MM.1S (cell line): Measurements from ENCODE around the gene SRD5A3.
"Not testable (repeated sequence)": the region's sequence is repeated elsewhere in the genome, so short reads cannot be mapped to it uniquely, and the experiment has no call there.

Experiments
- DNase-seq: peaks from one replicate; pipeline ENCODE4 v3.0.0-alpha.2; 2015
- H2AFZ ChIP-seq: fragments of 300-600 bp; sonication (generic); 2 replicates; pipeline ENCODE4 v1.6.0; 2016; ENCODE audit warnings: antibody characterized with exemption, low read length
- H3F3A ChIP-seq: fragments of 300-600 bp; sonication (generic); 2 replicates; pipeline ENCODE4 v1.6.1; 2016; ENCODE audit warnings: mild to moderate bottlenecking, antibody characterized with exemption, low read length, moderate library complexity, mixed read lengths; ENCODE audit not compliant: insufficient read depth
- H3K27ac ChIP-seq: fragments of 300-600 bp; sonication (generic); 2 replicates; pipeline ENCODE4 v1.5.1; 2016; ENCODE audit warnings: mild to moderate bottlenecking, low read length
- H3K27me3 ChIP-seq: fragments of 300-600 bp; sonication (generic); replicated peaks from 2 replicates; pipeline ENCODE4 v1.6.0; 2016; ENCODE audit warnings: low read length; ENCODE audit not compliant: insufficient read depth
- H3K36me3 ChIP-seq: fragments of 300-600 bp; sonication (generic); replicated peaks from 2 replicates; pipeline ENCODE4 v1.6.1; 2016; ENCODE audit warnings: mild to moderate bottlenecking, low read length, mixed read lengths; ENCODE audit not compliant: insufficient read depth
- H3K4me1 ChIP-seq: fragments of 300-600 bp; sonication (generic); 2 replicates; pipeline ENCODE4 v1.6.1; 2016; ENCODE audit warnings: low read length, mixed read lengths
- H3K4me2 ChIP-seq: fragments of 300-600 bp; sonication (generic); 2 replicates; pipeline ENCODE4 v1.6.0; 2016; ENCODE audit warnings: low read depth, low read length
- H3K4me3 ChIP-seq: fragments of 300-600 bp; sonication (generic); 2 replicates; pipeline ENCODE4 v1.5.1; 2016; ENCODE audit warnings: low read length, mixed read lengths
- H3K79me2 ChIP-seq: fragments of 300-600 bp; sonication (generic); 2 replicates; pipeline ENCODE4 v1.6.1; 2016; ENCODE audit warnings: mixed run types, low read length, mixed read lengths
- H3K9ac ChIP-seq: fragments of 300-600 bp; sonication (generic); 2 replicates; pipeline ENCODE4 v1.6.1; 2016; ENCODE audit warnings: low read length, mixed read lengths
- H3K9me2 ChIP-seq: fragments of 300-600 bp; sonication (generic); replicated peaks from 2 replicates; pipeline ENCODE4 v1.6.1; 2016; ENCODE audit warnings: mild to moderate bottlenecking, low read length, mixed read lengths; ENCODE audit not compliant: insufficient read depth
- H3K9me3 ChIP-seq: fragments of 300-600 bp; sonication (generic); replicated peaks from 2 replicates; pipeline ENCODE4 v1.6.1; 2016; ENCODE audit warnings: mild to moderate bottlenecking, low read length, mixed read lengths; ENCODE audit not compliant: insufficient read depth
- H4K20me1 ChIP-seq: fragments of 300-600 bp; sonication (generic); 2 replicates; pipeline ENCODE4 v1.6.1; 2016; ENCODE audit warnings: mild to moderate bottlenecking, low read length, moderate library complexity, mixed read lengths; ENCODE audit not compliant: insufficient read depth
- EZH2 ChIP-seq: fragments of 300-600 bp; sonication (generic); optimal IDR thresholded peaks from 2 replicates; pipeline ENCODE3; 2017; ENCODE audit warnings: low read depth, mild to moderate bottlenecking, antibody characterized with exemption, low read length, mixed read lengths
- EZH2phosphoT487 ChIP-seq: fragments of 300-600 bp; sonication (generic); IDR thresholded peaks from 2 replicates; pipeline ENCODE4 v1.6.1; 2018; ENCODE audit warnings: antibody characterized with exemption, low read length
- TF ChIP-seq, protein P1 (sequence below): fragments of 300-600 bp; sonication (generic); IDR thresholded peaks from 2 replicates; pipeline ENCODE4 v1.5.1; 2016; ENCODE audit warnings: antibody characterized with exemption, low read length, mixed read lengths

SRD5A3 gene

GRCh38 chr4:55358668-55359067 is 12.6 kb downstream of the SRD5A3 start:
- TF ChIP-seq EZH2 = no peak
- TF ChIP-seq, protein P1, sequence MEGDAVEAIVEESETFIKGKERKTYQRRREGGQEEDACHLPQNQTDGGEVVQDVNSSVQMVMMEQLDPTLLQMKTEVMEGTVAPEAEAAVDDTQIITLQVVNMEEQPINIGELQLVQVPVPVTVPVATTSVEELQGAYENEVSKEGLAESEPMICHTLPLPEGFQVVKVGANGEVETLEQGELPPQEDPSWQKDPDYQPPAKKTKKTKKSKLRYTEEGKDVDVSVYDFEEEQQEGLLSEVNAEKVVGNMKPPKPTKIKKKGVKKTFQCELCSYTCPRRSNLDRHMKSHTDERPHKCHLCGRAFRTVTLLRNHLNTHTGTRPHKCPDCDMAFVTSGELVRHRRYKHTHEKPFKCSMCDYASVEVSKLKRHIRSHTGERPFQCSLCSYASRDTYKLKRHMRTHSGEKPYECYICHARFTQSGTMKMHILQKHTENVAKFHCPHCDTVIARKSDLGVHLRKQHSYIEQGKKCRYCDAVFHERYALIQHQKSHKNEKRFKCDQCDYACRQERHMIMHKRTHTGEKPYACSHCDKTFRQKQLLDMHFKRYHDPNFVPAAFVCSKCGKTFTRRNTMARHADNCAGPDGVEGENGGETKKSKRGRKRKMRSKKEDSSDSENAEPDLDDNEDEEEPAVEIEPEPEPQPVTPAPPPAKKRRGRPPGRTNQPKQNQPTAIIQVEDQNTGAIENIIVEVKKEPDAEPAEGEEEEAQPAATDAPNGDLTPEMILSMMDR = no peak
- no peak for TF ChIP-seq EZH2phosphoT487
- Histone ChIP-seq H3K27ac (no peak overlapping the region), H4K20me1 (no peaks in the 10 kb centered on the region), H3K27me3 (no peaks in the 10 kb centered on the region), H3K4me1 (no peaks in the 10 kb centered on the region), H3K36me3 (no peaks in the 10 kb centered on the region), H3K4me2 (no peak overlapping the region), H3K9me2 (no peaks in the 10 kb centered on the region), H2AFZ (no peak overlapping the region), H3F3A (no peaks in the 10 kb centered on the region), H3K9ac (no peak overlapping the region), H3K79me2 (no peaks in the 10 kb centered on the region), H3K9me3 (no peaks in the 10 kb centered on the region), H3K4me3 (no peak overlapping the region)
- DNase-seq = no peak

- H3K27ac ChIP-seq = no peak overlapping the region
Measured at GRCh38 chr4:55359397-55359916, 13.4 kb downstream of the SRD5A3 start.

DNA sequence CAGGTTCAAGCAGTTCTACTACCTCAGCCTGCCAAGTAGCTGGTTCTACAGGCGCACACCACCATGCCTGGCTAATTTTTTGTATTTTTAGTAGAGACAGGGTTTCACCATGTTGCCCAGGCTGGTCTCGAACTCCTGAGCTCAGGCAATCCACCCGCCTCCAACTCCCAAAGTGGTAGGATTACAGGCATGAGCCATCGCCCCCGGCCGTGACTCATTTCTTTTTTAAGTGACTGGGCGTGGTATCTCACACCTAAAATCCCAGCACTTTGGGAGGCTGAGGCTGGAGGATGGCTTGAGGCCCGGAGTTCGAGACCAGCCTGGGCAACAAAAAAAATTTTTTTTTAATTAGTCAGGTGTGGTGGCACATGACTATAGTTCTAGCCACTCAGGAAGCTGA is 16.9 kb downstream of the SRD5A3 start:
- not testable (repeated sequence) for H3K9me3 ChIP-seq, DNase-seq, H3K4me2 ChIP-seq, H3K4me3 ChIP-seq, H3K79me2 ChIP-seq, H3K27me3 ChIP-seq, H3F3A ChIP-seq, H2AFZ ChIP-seq, H4K20me1 ChIP-seq, H3K36me3 ChIP-seq, H3K9ac ChIP-seq, H3K27ac ChIP-seq, H3K4me1 ChIP-seq, H3K9me2 ChIP-seq

More at GRCh38 chr4:55359397-55359916, 13.4 kb downstream of the SRD5A3 start:
- Histone ChIP-seq H3F3A (no peaks in the 10 kb centered on the region), H4K20me1 (no peaks in the 10 kb centered on the region), H3K9me2 (no peaks in the 10 kb centered on the region), H3K4me3 (no peak overlapping the region), H3K4me1 (no peaks in the 10 kb centered on the region), H3K79me2 (no peaks in the 10 kb centered on the region), H2AFZ (no peak overlapping the region), H3K9ac (no peak overlapping the region), H3K4me2 (no peak overlapping the region), H3K27me3 (no peaks in the 10 kb centered on the region), H3K9me3 (no peaks in the 10 kb centered on the region), H3K36me3 (no peaks in the 10 kb centered on the region)
- DNase-seq = no peak
- TF ChIP-seq EZH2phosphoT487 = no peak
- no peak for TF ChIP-seq EZH2
- TF ChIP-seq, protein P1 = no peak

- Histone ChIP-seq H3K9me3 (no peaks in the 10 kb centered on the region), H3F3A (no peaks in the 10 kb centered on the region), H3K4me3 (no peak overlapping the region), H3K4me1 (no peaks in the 10 kb centered on the region), H3K9ac (no peak overlapping the region), H3K36me3 (no peaks in the 10 kb centered on the region), H3K4me2 (no peak overlapping the region), H3K27me3 (no peaks in the 10 kb centered on the region), H4K20me1 (no peaks in the 10 kb centered on the region), H3K9me2 (no peaks in the 10 kb centered on the region), H2AFZ (no peak overlapping the region), H3K27ac (no peak overlapping the region), H3K79me2 (no peaks in the 10 kb centered on the region)
- TF ChIP-seq EZH2 = no peak
- TF ChIP-seq, protein P1 = no peak
- no peak for TF ChIP-seq EZH2phosphoT487
- DNase-seq = no peak
Measured at GRCh38 chr4:55363691-55364351, 17.8 kb downstream of the SRD5A3 start.
